ENCODE data around the gene PRKD1.

- TF ChIP-seq, protein P1, sequence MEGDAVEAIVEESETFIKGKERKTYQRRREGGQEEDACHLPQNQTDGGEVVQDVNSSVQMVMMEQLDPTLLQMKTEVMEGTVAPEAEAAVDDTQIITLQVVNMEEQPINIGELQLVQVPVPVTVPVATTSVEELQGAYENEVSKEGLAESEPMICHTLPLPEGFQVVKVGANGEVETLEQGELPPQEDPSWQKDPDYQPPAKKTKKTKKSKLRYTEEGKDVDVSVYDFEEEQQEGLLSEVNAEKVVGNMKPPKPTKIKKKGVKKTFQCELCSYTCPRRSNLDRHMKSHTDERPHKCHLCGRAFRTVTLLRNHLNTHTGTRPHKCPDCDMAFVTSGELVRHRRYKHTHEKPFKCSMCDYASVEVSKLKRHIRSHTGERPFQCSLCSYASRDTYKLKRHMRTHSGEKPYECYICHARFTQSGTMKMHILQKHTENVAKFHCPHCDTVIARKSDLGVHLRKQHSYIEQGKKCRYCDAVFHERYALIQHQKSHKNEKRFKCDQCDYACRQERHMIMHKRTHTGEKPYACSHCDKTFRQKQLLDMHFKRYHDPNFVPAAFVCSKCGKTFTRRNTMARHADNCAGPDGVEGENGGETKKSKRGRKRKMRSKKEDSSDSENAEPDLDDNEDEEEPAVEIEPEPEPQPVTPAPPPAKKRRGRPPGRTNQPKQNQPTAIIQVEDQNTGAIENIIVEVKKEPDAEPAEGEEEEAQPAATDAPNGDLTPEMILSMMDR (IDR thresholded peaks at IDR 0.05; ENCODE audit: borderline replicate concordance, extremely low read depth, low read length, poor library complexity, severe bottlenecking): no peak
- TF ChIP-seq EZH2 (IDR thresholded peaks at IDR 0.05; ENCODE audit: borderline replicate concordance, low read depth, low read length, severe bottlenecking): no peak
Observed at GRCh38 chr14:29798811-29799210, 128.8 kb downstream of the PRKD1 start.

All from DND-41 (cell line).